ENCODE measurements around the gene WBP11.
A peak's percentile ranks its signal among the peaks of the same experiment; 100 is the strongest.

Gene WBP11

DNA sequence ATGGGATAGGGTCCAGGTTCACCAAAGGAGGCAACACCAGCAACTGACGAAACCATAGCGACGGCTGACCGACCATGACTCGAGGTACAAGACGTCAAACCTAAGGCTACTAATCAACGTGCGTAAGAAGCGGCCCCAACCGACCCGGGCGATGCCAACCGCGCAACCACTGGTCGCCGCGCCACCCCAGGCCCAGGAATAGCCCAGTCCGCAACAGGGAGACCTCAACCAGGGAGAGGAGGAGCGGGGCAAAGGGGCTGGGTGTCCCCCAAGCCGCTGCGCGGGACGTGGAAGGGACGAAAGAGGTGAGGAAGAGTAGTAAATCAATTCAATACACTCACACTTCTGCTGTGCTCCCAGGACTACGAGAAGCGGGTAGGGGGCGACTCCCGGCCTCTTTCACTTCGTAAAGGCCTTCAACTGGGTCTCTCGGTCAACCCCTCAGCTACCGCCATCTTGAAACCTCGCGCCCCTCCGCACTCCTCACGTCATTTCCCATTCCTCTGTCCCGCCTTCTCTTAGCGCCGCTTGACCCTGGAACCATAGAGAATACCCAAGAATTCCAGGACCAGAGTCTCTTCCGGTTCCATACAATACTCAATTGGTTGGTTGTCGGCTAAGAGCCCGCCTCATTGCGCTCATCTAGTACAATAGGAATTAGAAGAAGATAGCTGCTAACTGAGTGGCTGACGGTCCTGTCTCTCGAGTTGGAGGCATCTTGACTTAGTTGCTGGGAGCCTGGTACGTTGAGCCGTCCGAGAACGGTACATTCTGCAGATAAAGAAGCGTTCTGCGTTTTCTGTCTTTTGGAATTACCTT is at the start of gene WBP11, which contains the start of gene C12orf60:
TSS of gene WBP11 (minus strand) at position 468 of the 819 bp plus-strand sequence. CDS start 2,095 bp downstream, outside the sequence.
TSS of gene C12orf60 (plus strand) at position 660 of the 819 bp plus-strand sequence. CDS start 19,266 bp downstream, outside the sequence.
- peak; percentile 100 for DNase-seq

- DNase-seq = no peak
These were observed 49.6 kb upstream of the WBP11 start for GRCh38 chr12:14852880-14853279.

GRCh38 chr12:14850929-14851663 is 47.8 kb upstream of the WBP11 start:
- DNase-seq = peak; percentile 99

DNA sequence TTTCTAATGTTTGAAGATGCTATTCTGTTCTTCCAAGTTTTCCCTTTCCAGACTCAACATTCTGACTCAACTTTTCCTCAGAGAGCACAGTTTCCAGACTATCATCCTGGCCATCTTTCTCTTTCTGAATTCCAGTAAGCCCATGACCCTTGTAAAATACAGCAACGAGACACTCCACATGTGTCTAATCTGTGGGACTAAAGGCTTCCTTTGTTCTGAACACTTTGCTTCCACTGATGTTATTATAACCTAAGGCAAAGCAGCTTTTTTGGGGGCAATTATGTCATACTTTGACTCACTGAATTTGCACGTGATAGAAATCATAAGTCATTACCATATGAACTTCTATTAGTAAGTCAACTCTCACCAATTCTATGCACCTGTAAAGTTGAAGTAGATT is 46.4 kb upstream of the WBP11 start:
- DNase-seq = peak; percentile 81

DNA sequence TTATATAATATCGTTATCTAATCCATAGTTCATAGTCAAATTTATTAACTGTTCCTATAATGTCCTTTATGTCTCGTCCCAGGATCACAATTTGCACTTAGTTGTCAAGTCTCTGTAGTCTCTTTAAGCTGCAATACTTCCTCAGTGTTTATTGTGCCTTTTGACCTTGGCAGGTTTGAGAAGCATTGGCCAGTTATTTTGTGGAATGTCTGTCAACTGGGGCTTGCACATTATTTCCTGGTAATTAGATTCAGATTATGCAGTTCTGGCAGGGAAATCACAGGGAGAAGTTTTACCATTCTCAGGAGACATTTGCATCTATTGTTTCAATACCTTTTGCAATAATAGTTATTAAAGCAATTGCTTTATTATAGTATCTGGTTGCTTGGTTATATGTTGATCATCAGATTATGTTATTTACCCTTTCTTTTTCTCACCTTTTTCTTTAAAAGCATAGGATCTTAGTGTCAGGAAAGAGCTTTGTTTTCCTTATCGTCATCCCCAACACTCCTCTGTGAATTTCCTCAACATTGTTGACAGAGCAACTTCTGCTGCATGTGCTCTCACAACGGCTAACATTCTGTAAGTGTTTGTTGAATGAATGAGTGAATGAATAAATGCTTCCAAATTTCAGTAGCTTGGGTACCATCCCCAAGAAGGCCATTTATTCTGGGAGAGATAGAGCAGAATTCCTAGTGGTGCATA is 43.8 kb upstream of the WBP11 start:
- no peak for DNase-seq

GRCh38 chr12:14846042-14846587 is 42.8 kb upstream of the WBP11 start:
- DNase-seq = no peak

DNA sequence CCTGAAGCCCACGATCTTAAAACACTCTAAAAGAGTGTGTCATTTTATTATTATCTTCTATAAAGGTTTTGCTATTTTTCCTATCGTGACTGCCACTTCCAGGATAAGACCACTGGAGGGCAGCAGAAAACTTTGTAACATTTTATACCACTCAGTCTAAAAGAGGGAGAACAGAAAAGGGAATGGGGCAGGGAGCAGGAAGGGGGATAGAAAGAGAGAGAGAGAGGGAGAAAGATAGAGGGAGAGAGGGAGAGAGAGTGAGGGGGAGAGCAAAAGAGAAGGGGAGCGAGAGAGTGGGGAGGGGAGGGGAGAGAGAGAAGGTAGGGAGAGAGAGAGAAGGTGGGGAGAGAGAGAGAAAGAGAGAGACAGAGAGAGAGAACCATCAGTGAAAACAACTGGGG is 42.1 kb upstream of the WBP11 start:
- DNase-seq = peak; percentile 69

GRCh38 chr12:14844401-14844800 is 41.1 kb upstream of the WBP11 start:
- DNase-seq = no peak

DNA sequence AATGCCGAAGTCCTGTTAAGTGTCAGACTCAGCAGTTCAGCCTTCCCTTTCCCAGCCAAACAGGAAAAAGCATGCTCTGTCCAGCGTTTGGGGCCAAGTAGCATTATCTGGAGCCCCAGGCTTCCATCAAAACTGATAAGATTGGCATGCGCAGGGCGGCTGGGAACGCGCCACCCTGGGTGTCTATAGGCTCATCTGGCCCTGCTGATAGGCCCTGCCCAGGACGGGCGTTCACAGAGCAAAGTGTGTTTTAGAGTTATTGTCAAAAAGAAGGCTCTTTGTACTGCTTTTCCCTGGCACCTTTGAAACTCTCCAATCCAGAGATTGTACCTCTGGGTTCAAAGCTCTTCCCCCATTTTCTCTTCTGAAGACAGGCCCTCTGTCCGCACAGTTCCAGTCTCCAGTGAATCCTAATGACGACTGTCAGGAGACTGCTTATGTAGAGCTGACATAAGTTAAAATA is 40.2 kb upstream of the WBP11 start, which contains the start of gene ART4:
TSS of gene ART4 (minus strand) at position 102 of the 463 bp plus-strand sequence. CDS start 413 bp downstream, outside the sequence.
- DNase-seq = peak; percentile 78

DNA sequence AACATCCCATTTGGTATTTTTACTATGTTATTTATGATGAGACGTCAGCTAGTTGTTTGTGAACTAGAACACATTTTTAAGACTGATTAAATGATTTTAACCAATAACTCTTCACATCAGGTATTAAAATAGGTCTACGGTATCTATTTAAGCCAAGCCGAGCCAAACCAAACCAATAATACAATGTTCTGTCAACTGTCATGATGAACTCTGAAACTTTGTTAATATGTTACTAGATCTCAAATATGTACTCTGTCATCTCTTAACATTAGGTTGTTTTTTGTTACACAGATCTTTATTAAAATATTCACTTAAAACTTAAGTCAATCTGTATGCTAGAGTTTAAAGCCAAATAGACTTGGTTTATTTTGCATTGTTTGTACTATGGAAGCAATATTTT is 39.0 kb upstream of the WBP11 start:
- DNase-seq = no peak

GRCh38 chr12:14841761-14842160 is 38.5 kb upstream of the WBP11 start:
- peak; percentile 91 for DNase-seq

DNA sequence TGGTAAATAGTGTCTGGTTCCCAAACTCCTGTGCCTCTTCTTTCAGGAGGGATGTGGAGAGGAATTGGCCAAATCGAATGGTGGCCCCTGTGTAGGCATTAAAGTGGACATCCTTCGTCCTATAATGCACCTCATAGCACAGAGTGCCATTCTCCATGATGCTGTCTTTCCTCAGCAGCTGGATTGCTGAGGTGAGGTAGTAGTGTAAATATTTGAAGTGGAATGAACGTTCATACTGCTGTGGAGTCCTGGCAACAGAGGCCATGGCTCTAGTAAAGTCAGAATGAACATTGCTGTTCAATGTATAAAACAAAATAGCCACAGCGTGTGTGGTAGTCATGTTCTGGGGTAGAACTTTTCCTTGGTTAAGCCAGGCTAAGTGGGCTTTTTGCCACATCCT is 37.3 kb upstream of the WBP11 start:
- DNase-seq = no peak

GRCh38 chr12:14839262-14839661 is 36.0 kb upstream of the WBP11 start:
- no peak for DNase-seq

DNA sequence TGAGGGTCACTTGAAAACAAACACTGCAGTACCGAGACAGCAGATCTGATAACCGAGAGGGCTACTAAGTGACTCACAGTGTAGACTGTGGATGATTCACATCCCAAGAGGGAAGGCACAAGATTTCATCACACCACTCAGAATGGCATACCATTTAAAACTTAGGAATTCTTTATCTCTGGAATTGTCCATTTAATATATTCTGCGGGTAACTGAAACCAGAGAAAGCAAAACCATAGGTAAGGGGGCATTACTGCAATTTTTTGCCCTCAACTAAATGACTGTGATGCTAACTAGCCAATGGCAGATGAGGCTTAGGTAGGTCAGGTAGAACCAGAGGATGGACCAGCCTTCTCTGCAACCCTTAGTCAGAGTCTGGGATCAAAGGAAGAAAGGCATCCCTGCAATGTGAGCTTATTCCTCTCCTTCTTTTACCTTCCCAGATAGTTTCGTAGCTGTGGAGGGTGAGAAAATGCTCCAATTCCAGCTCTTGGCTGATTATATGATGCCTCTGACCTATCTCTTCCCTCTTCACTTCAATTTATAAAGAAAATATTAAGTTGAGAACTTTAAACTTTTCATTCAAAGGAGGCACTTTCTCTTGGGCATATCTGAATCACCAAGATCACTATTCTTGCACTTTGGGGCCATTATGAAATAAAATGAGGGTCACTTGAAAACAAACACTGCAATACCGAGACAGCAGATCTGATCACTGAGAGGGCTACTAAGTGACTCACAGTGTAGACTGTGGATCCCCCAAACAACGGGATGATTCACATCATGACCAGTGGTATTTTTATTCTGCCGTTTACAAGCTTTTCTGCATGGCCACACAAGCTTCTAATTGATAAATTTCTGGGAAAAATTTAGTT is 33.3 kb upstream of the WBP11 start:
- peak; percentile 92 for DNase-seq

- DNase-seq = no peak
These were observed 31.2 kb upstream of the WBP11 start for GRCh38 chr12:14834509-14834908.

DNA sequence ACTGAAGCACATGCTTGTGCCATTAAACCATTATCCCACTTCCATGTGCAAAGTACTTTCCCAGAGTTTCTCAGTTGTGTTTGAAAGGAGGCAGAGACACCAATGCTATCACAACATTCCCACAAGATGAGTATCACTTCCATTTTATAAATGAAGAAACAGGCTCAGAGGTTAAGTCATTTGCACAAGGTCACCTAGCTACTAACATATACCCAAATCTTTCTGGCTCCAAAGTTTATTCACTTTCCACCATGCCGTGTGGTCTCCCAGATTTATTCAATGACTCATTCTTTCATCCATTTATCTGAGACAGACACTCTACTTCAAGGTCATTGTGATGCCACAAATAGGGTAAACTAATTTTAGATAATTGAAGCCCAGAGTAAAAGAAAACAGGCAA is 30.7 kb upstream of the WBP11 start:
- DNase-seq = no peak

DNA sequence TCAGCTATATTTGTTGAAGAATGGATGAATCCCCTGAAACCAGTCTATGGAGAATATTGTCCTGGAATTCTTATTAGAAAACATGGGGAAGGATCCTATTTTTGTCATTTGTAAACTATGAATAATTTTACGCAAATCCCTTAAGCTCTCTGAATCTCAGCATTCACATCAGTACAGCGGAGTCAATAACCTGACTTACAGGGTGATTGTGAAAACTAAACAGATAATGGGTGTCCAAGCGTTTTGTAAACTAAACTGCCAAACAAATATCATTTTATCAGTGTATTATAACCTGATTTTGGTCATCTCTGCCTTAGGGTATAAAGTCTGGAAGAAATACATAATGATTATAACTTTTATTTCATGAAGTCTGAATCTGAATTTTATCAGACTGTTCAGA is 30.1 kb upstream of the WBP11 start:
- no peak for DNase-seq

- no peak for DNase-seq
These were observed 25.6 kb upstream of the WBP11 start for GRCh38 chr12:14828892-14829291.

- DNase-seq = no peak
These were observed 23.8 kb upstream of the WBP11 start for GRCh38 chr12:14827043-14827442.

GRCh38 chr12:14826491-14826890 is 23.2 kb upstream of the WBP11 start:
- DNase-seq = no peak

- DNase-seq = no peak
These were observed 22.0 kb upstream of the WBP11 start for GRCh38 chr12:14825256-14825655.
